K562 (cell line): ENCODE data around the gene CCSER1. TPM values are rescaled to one million over a fixed set of nuclear protein-coding genes. Genes with fewer than 3 reads are reported as not detected.

Experiments
- ATAC-seq: fragments of 200-7000 bp; cut with Tn5 transposase; 3 replicates; pipeline ENCODE4 v1.9.1; 2020; ENCODE audit warnings: moderate library complexity
- BruUV-seq: library from RNA; stranded (reverse); fragments of 400-500 nt; replicated peaks from 2 replicates; lab custom pipeline; 2021; lab: Mats Ljungman, UMichigan
- CTCF ChIA-PET: fragments of 300-600 bp; formaldehyde crosslinking; extraction: SDS; loops from one replicate; lab custom pipeline; 2021; ENCODE audit warnings: low intra/inter-chr PET ratio; lab: Yijun Ruan, JAX
- POLR2A ChIA-PET: fragments of 300-600, 350-650 bp; sonication (Branson Sonifier 250); formaldehyde crosslinking; extraction: SDS; loops from one replicate; lab custom pipeline; 2021; ENCODE audit warnings: antibody characterized with exemption, inconsistent platforms; lab: Yijun Ruan, JAX
- DNase-seq, 4 experiments: peaks; one replicate each; pipeline versions ENCODE4 v3.0.0 to v3.0.0-alpha.2; 2011 to 2018; ENCODE audit warnings: low spot score in 3 of 4, mixed read lengths in 3 of 4; ENCODE audit errors: extremely low read depth in 1 of 4
- FAIRE-seq: peaks from 2 replicates; lab custom pipeline; 2011; peaks lifted over from hg19 to GRCh38; lab: Jason Lieb, UNC
- H2AFZ ChIP-seq: 2 replicates; pipeline ENCODE4 v1.6.0; 2011; ENCODE audit warnings: low read depth, low read length, control low read depth, inconsistent platforms
- H3K27ac ChIP-seq: fragments of 200-600 bp; 3 replicates; pipeline ENCODE4 v1.8.0; 2011; ENCODE audit warnings: low read depth, mild to moderate bottlenecking, control low read depth, inconsistent platforms, low read length, moderate library complexity, mixed read lengths; ENCODE audit errors: extremely low read depth
- H3K27me3 ChIP-seq, 2 experiments: fragments of 300-600 bp in 1 of 2; 2 replicates in 1 of 2; 3 replicates in 1 of 2; pipeline versions ENCODE4 v1.6.0 to v1.8.0; 2011; ENCODE audit warnings: inconsistent platforms in 2 of 2, low read length in 2 of 2, mild to moderate bottlenecking in 1 of 2, mixed read lengths in 1 of 2, moderate library complexity in 1 of 2; ENCODE audit not compliant: control insufficient read depth in 2 of 2, insufficient read depth in 2 of 2
- H3K36me3 ChIP-seq: fragments of 300-600 bp; 3 replicates; pipeline ENCODE4 v1.8.0; 2011; ENCODE audit warnings: mild to moderate bottlenecking, low read length, inconsistent platforms; ENCODE audit not compliant: control insufficient read depth, insufficient read depth
- H3K4me1 ChIP-seq, 2 experiments: fragments of 200-600 bp in 1 of 2; replicated peaks in 1 of 2; 2 replicates in 1 of 2; 3 replicates in 1 of 2; pipeline versions ENCODE4 v1.5.1 to v1.8.0; 2011; ENCODE audit warnings: inconsistent platforms in 2 of 2, low read length in 2 of 2, mild to moderate bottlenecking in 1 of 2, mixed read lengths in 1 of 2, moderate library complexity in 1 of 2; ENCODE audit not compliant: control insufficient read depth in 2 of 2, insufficient read depth in 2 of 2
- H3K4me2 ChIP-seq: 2 replicates; pipeline ENCODE4 v1.6.1; 2011; ENCODE audit warnings: low read length, control low read depth, inconsistent platforms, mixed read lengths; ENCODE audit not compliant: insufficient read depth
- H3K4me3 ChIP-seq: fragments of 200-600 bp; sonication (generic), shearing (Covaris generic); 2 replicates; pipeline ENCODE4 v1.5.1; 2016; ENCODE audit warnings: control low read depth, inconsistent platforms
- H3K79me2 ChIP-seq: fragments of 200-600 bp; 3 replicates; pipeline ENCODE4 v1.8.0; 2011; ENCODE audit warnings: low read length, inconsistent platforms; ENCODE audit not compliant: control insufficient read depth, insufficient read depth
- H3K9ac ChIP-seq, 2 experiments: 2 replicates each; pipeline versions ENCODE4 v1.6.0 to v1.6.1; 2011; ENCODE audit warnings: low read depth in 2 of 2, low read length in 2 of 2, control low read depth in 1 of 2, inconsistent platforms in 1 of 2, mild to moderate bottlenecking in 1 of 2, mixed read lengths in 1 of 2; ENCODE audit not compliant: insufficient read depth in 1 of 2
- H3K9me1 ChIP-seq: one replicate; pipeline ENCODE4 v1.6.0; 2011; ENCODE audit warnings: inconsistent platforms, mild to moderate bottlenecking, low read length, moderate library complexity; ENCODE audit not compliant: control insufficient read depth, insufficient read depth
- H3K9me3 ChIP-seq: replicated peaks from 2 replicates; pipeline ENCODE4 v1.5.1; 2011; ENCODE audit warnings: low read depth, low read length, inconsistent platforms; ENCODE audit not compliant: control insufficient read depth, insufficient read depth
- H4K20me1 ChIP-seq: replicated peaks from 2 replicates; pipeline ENCODE4 v1.6.1; 2011; ENCODE audit warnings: low read length, inconsistent platforms, mixed read lengths; ENCODE audit not compliant: control insufficient read depth, insufficient read depth
- CBX1 ChIP-seq: sonication (generic); IDR thresholded peaks from 2 replicates; pipeline ENCODE4 v1.6.1; 2016; ENCODE audit warnings: antibody characterized with exemption, low read depth, mild to moderate bottlenecking
- CEBPB ChIP-seq: fragments of 450-650 bp; IDR thresholded peaks from 2 replicates; pipeline ENCODE4 v1.6.1; 2016; ENCODE audit warnings: missing genetic modification characterization, missing compliant biosample characterization
- E2F8 ChIP-seq: fragments of 450-650 bp; IDR thresholded peaks from 2 replicates; pipeline ENCODE4 v1.7.1; 2018; ENCODE audit warnings: mild to moderate bottlenecking, low read depth; ENCODE audit not compliant: partially characterized antibody
- FIP1L1 ChIP-seq: fragments of 200-400 bp; formaldehyde crosslinking; IDR thresholded peaks from 2 replicates; pipeline ENCODE4 v1.6.1; 2018; ENCODE audit warnings: mild to moderate bottlenecking, low read depth, low read length; ENCODE audit not compliant: poor library complexity, severe bottlenecking
- FUS ChIP-seq: fragments of 200-400 bp; formaldehyde crosslinking; optimal IDR thresholded peaks from 2 replicates; pipeline ENCODE3; 2017; ENCODE audit warnings: low read depth, low read length
- HES1 ChIP-seq: fragments of 450-650 bp; IDR thresholded peaks from 2 replicates; pipeline ENCODE4 v1.6.1; 2016; ENCODE audit warnings: low read depth, mild to moderate bottlenecking, moderate library complexity
- KDM2B ChIP-seq: fragments of 250-450 bp; sonication (Bioruptor Pico); IDR thresholded peaks from 2 replicates; pipeline ENCODE4 v1.8.0; 2021; ENCODE audit warnings: mild to moderate bottlenecking, moderate library complexity
- KHSRP ChIP-seq: fragments of 450-650 bp; IDR thresholded peaks from 2 replicates; pipeline ENCODE4 v1.6.1; 2017
- LCOR ChIP-seq: sonication (generic); formaldehyde crosslinking; IDR thresholded peaks from 2 replicates; pipeline ENCODE4 v1.8.0; 2022; ENCODE audit warnings: mild to moderate bottlenecking, missing genetic modification reagents
- MTA3 ChIP-seq: fragments of 450-650 bp; formaldehyde crosslinking; IDR thresholded peaks from 2 replicates; pipeline ENCODE4 v1.6.1; 2017; ENCODE audit warnings: mild to moderate bottlenecking, borderline replicate concordance
- NONO ChIP-seq, 2 experiments: fragments of 200-400 bp in 1 of 2; fragments of 450-650 bp in 1 of 2; formaldehyde crosslinking in 1 of 2; IDR thresholded peaks; 2 replicates each; pipeline ENCODE4 v1.6.1; 2017; ENCODE audit warnings: low read depth in 2 of 2, mild to moderate bottlenecking in 2 of 2, moderate library complexity in 2 of 2, low read length in 1 of 2
- PRPF4 ChIP-seq: fragments of 200-400 bp; formaldehyde crosslinking; IDR thresholded peaks from one replicate; pipeline ENCODE4 v1.6.1; 2017; ENCODE audit warnings: low read length, low read depth, mild to moderate bottlenecking; ENCODE audit not compliant: insufficient read depth, poor library complexity, severe bottlenecking
- SP2 ChIP-seq: IDR thresholded peaks from 2 replicates; pipeline ENCODE4 v1.6.1; 2011; ENCODE audit warnings: mild to moderate bottlenecking, low read depth, low read length, moderate library complexity; ENCODE audit not compliant: poor library complexity, severe bottlenecking; ENCODE audit errors: extremely low read depth
- ZNF274 ChIP-seq: IDR thresholded peaks from 2 replicates; pipeline ENCODE4 v1.6.1; 2011; ENCODE audit warnings: low read depth, mild to moderate bottlenecking, low read length, moderate library complexity, borderline replicate concordance
- in situ Hi-C: fragments of 300-500 bp; cut with MboI; formaldehyde crosslinking; loops from 4 replicates; pipeline ENCODE4 v1.15.0; 2018; ENCODE audit warnings: inconsistent platforms, mixed read lengths
- intact Hi-C: fragments of 100-400 bp; cut with micrococcal nuclease; formaldehyde crosslinking; loops from 2 replicates; pipeline ENCODE4 v1.14.2; 2022
- polyA plus RNA-seq, 8 experiments: library from polyadenylated mRNA; depleted of rRNA in 4 of 8; stranded (reverse) in 5 of 8; unstranded in 3 of 8; fragments of >200 nt; fragmentation: Nextera tagmentation in 2 of 8; fragmentation: Illumina TruSeq in 1 of 8; extraction: Ambion mirVana in 2 of 8; extraction: Trizol in 1 of 8; gene quantifications; 2 replicates each; pipeline versions ENCODE4 v1.2.1 to v1.2.3, GENCODE V29; 2011 to 2014; ENCODE audit warnings: inconsistent platforms in 1 of 8, missing spikeins in 1 of 8
- total RNA-seq, 7 experiments: library from RNA; depleted of rRNA in 6 of 7; stranded (reverse); fragments of >200 nt in 6 of 7; fragmentation: Illumina TruSeq in 2 of 7; extraction: Trizol in 2 of 7; gene quantifications; 2 replicates each; pipeline versions ENCODE4 v1.2.1 to v1.2.3, GENCODE V29; 2011 to 2021; ENCODE audit warnings: low replicate concordance in 1 of 7
- TF ChIP-seq, protein P1 (sequence below): fragments of 250-450 bp; sonication (Bioruptor Pico); IDR thresholded peaks from 2 replicates; pipeline ENCODE4 v1.4.0; 2020

The CCSER1 gene
- total and polyA plus RNA-seq, 9 of the 15 experiments (the other 6 are each of a cell fraction or from before 2014, with no cell fraction given), result not detected

DNA sequence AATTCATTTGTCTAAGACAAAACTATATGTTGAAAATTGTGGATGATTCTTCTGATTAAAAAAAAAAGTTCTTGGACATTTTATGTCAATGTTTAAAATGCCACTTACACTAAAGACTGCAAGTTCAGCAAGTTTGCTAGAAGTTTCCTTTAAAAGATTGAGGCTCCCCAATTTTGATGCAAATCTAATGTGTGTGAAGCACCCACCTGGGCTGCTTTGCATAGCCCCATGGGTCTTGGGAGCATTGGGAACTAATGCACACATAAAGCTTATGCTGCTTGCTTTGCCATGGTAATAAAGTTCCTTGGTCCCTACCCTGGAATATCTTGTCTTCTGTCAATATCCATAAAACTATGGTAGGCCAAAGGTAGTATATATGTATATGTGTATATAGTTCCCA is 1450.7 kb downstream of the CCSER1 start:
- H3K4me3 ChIP-seq, result no peak overlapping the region
- ChIA-PET POLR2A (no interaction called here), CTCF (no interaction called here)
- no peaks in the 10 kb centered on the region for H3K9me3 ChIP-seq
- H3K9me1 ChIP-seq, result no peaks in the 10 kb centered on the region
- H3K79me2 ChIP-seq, result no peaks in the 10 kb centered on the region
- no peaks in the 10 kb centered on the region for H3K36me3 ChIP-seq
- H4K20me1 ChIP-seq, result no peaks in the 10 kb centered on the region
- no peaks in the 10 kb centered on the region for H3K4me1 ChIP-seq
- H2AFZ ChIP-seq, result no peak overlapping the region
- no peak overlapping the region for H3K9ac ChIP-seq
- no peak overlapping the region for H3K27ac ChIP-seq
- in situ Hi-C loops (no loop called here), intact Hi-C loops (no loop called here)
- no TSS peak for BruUV-seq
- DNase-seq (no peak), ATAC-seq (no peak), FAIRE-seq (no peak)
- no peaks in the 10 kb centered on the region for H3K27me3 ChIP-seq
- H3K4me2 ChIP-seq, result no peak overlapping the region
- TF ChIP-seq FUS, result no peak
- TF ChIP-seq LCOR, result no peak
- TF ChIP-seq NONO (IDR thresholded peaks at IDR 0.05; ENCODE audit: low read depth in 2 of 2, low read length in 1 of 2), result no peak
- TF ChIP-seq KHSRP, result no peak
- TF ChIP-seq KDM2B (CRISPR knock-in tag), result no peak
- no peak for TF ChIP-seq SP2
- TF ChIP-seq CBX1, result no peak
- no peak for TF ChIP-seq MTA3
- TF ChIP-seq, protein P1, sequence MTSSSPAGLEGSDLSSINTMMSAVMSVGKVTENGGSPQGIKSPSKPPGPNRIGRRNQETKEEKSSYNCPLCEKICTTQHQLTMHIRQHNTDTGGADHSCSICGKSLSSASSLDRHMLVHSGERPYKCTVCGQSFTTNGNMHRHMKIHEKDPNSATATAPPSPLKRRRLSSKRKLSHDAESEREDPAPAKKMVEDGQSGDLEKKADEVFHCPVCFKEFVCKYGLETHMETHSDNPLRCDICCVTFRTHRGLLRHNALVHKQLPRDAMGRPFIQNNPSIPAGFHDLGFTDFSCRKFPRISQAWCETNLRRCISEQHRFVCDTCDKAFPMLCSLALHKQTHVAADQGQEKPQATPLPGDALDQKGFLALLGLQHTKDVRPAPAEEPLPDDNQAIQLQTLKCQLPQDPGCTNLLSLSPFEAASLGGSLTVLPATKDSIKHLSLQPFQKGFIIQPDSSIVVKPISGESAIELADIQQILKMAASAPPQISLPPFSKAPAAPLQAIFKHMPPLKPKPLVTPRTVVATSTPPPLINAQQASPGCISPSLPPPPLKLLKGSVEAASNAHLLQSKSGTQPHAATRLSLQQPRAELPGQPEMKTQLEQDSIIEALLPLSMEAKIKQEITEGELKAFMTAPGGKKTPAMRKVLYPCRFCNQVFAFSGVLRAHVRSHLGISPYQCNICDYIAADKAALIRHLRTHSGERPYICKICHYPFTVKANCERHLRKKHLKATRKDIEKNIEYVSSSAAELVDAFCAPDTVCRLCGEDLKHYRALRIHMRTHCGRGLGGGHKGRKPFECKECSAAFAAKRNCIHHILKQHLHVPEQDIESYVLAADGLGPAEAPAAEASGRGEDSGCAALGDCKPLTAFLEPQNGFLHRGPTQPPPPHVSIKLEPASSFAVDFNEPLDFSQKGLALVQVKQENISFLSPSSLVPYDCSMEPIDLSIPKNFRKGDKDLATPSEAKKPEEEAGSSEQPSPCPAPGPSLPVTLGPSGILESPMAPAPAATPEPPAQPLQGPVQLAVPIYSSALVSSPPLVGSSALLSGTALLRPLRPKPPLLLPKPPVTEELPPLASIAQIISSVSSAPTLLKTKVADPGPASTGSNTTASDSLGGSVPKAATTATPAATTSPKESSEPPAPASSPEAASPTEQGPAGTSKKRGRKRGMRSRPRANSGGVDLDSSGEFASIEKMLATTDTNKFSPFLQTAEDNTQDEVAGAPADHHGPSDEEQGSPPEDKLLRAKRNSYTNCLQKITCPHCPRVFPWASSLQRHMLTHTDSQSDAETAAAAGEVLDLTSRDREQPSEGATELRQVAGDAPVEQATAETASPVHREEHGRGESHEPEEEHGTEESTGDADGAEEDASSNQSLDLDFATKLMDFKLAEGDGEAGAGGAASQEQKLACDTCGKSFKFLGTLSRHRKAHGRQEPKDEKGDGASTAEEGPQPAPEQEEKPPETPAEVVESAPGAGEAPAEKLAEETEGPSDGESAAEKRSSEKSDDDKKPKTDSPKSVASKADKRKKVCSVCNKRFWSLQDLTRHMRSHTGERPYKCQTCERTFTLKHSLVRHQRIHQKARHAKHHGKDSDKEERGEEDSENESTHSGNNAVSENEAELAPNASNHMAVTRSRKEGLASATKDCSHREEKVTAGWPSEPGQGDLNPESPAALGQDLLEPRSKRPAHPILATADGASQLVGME (CRISPR knock-in tag), result no peak
- TF ChIP-seq CEBPB (tag), result no peak
- no peak for TF ChIP-seq HES1
- TF ChIP-seq PRPF4, result no peak
- TF ChIP-seq ZNF274, result no peak
- no peak for TF ChIP-seq FIP1L1
- no peak for TF ChIP-seq E2F8
